NCI-H1436 (cell line): ENCODE results near the gene SCD5.
"Not testable (repeated sequence)": the region's sequence is repeated elsewhere in the genome, so short reads cannot be mapped to it uniquely, and the experiment has no call there.

Experiments used
- DNase-seq: peaks from one replicate; lab custom pipeline; 2025; lab: John Stamatoyannopoulos, UW

SCD5 gene

GRCh38 chr4:82798168-82799005 is at the start of gene SCD5:
TSS of gene SCD5 (minus strand) at chr4:82798796. CDS start at chr4:82798537, 259 bp downstream.
- DNase-seq = peak; percentile 92

GRCh38 chr4:82842593-82842992 is 44.0 kb upstream of the SCD5 start:
- DNase-seq = no peak

DNA sequence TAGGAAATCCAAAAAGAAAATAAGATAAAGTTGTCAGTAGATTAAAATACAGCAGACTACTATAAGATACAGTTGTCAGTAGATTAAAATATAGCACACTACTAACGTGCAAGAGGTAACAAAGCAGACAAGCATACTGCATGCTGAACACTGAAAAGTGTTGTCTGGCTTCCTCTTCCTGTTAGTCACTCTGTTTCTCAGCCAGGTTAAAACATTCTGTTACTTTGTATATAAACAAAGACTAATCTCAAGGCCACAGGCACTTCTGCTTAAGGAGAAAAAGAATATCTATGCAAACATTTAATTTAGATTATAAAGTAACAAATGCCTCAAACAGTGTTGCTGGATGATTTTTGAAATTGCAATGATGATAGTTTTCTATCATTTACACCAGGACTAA is 41.0 kb upstream of the SCD5 start:
- DNase-seq = no peak

DNA sequence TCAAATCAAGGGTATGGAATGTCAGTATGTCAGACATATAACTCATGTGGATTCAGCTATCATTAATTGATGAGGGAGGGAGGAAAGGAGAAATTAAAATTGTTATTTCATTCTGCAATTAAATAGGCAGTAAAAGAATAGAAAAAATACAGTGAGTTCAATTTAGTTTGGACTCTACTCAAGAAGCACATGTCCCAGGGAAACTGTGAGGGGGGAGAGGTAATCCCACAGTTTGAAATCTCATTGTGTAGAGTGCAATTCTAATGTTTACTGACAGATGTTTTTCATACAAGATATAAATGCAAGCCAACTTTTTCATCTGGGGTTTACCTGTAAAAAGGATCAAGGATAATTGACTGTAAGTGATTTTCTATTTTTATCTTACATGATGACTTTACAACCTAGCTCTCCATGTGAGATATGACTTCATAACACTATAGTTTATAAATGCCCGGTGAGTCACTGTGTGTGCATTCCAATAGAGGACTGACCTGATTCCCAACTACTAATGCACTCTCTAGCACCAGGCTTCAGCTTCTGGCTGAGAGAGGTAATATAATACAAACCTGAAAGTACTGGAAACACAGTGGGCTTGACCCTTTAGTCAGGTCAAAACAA is 35.2 kb upstream of the SCD5 start:
- no peak for DNase-seq

GRCh38 chr4:82833060-82833459 is 34.5 kb upstream of the SCD5 start:
- not testable (repeated sequence) for DNase-seq

DNA sequence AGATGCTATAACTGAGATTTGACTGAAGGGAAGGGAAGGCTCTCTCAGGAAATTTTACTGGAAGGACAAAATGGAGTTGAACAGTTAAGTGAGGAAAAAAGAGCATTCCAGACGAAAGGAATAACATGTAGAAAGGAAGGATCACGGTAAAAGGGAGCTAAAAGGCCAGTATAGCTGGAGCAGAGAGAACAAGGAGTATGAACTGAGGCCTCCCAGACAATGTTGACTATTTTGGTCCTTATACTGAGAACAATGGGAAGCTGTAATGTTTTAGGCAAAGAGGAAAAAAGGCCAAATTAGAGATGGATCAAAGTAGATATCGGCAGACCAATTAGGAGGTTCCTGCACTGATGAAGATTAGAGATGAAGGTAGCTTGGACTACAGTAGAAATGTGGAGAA is 26.8 kb upstream of the SCD5 start:
- DNase-seq = no peak

DNA sequence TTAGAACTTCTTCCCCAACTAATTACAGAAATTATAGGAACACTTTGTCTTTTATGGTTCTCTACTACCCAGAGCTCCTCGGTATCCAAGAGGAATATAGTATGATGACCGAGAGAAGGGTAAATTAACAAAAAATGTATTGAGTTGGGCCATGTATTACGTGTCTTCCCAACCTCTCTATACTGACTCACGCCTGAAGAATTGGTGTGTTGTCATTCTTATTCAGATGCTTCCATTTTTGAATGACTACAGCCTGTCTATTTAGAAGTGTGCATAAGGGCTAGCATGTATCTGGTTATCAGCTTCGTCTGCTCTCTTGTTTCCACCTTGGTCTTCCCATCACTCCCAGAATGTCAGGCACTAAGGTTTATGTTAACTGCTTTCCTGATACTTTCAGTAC is 24.5 kb upstream of the SCD5 start:
- no peak for DNase-seq

GRCh38 chr4:82820689-82821088 is 22.1 kb upstream of the SCD5 start:
- no peak for DNase-seq

GRCh38 chr4:82818664-82819662 is 20.4 kb upstream of the SCD5 start:
- DNase-seq = no peak

DNA sequence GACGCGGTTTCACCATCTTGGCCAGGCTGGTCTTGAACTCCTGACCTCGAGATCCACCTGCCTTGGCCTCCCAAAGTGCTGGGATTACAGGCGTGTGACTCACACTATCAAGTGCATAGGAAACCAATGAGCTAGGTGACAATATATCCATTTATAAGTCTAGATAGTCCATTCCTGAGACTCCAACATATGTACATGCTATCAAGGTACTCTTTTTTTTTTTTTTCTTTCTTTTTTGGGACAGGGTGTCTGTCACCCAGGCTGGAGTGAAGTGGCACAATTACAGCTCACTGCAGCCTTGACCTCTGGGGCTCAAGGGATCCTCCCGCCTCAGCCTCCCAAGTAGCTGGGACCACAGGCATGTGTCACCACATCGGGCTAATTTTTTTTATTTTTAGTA is 18.3 kb upstream of the SCD5 start:
- not testable (repeated sequence) for DNase-seq

GRCh38 chr4:82814034-82814433 is 15.4 kb upstream of the SCD5 start:
- DNase-seq = no peak

GRCh38 chr4:82811838-82812341 is 13.3 kb upstream of the SCD5 start:
- no peak for DNase-seq

DNA sequence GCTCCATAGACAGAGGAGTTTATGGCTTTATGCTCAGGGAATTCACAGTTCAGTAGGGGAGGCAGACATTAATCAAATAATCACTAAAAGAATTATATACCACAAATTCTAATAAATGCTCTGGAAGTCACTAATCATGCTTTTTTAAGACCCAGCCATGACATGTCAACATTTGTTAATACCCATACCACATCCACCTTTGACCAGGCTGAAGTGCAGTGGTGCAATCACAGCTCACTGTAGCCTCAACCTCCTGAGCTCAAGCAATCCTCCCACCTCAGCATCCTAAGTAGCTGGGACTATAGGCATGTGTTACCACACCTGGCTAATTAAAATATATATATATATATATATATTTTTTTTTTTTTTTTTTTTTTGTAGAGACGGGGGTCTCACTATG is 12.8 kb upstream of the SCD5 start:
- DNase-seq = no peak

DNA sequence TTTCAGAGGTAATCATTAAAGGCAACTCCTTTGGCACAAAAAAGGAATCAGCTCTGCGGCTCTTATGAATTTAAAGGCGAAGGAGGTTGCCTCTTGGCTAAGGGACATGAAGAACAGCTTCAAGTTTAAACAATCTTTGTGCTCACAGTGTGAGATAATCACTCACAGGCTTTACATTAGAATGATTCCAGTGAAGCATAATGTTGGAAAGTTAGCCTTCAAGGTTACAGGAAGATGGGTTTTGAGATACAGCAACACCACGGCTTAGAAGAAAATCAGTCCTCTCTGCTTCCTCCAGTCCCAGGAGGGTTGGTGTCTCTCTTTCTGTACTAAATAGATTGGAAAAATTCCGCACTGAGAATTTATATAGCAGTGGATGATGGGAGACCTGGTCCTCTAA is 11.6 kb upstream of the SCD5 start:
- no peak for DNase-seq

GRCh38 chr4:82809619-82810018 is 11.0 kb upstream of the SCD5 start:
- no peak for DNase-seq

- DNase-seq = no peak
Measured at GRCh38 chr4:82803746-82804145, 5.2 kb upstream of the SCD5 start.

DNA sequence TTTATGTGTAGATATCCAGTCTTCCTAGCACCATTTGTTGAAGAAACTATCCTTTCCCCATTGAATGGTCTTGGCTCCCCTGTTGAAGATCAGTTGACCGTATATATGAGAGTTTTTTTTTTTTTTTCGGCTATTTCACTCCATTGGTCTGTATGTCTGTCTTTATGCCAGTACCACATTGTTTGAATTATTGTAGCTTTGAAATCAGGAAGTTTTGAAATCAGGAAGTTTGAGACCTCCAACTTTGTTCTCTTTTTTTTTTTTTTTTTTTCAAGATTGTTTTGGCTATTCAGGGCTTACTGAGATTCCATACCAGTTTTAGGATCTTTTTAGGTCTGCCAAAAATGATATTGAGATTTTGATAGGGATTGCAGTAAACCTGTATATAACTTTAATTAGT is 4.3 kb upstream of the SCD5 start:
- no peak for DNase-seq

DNA sequence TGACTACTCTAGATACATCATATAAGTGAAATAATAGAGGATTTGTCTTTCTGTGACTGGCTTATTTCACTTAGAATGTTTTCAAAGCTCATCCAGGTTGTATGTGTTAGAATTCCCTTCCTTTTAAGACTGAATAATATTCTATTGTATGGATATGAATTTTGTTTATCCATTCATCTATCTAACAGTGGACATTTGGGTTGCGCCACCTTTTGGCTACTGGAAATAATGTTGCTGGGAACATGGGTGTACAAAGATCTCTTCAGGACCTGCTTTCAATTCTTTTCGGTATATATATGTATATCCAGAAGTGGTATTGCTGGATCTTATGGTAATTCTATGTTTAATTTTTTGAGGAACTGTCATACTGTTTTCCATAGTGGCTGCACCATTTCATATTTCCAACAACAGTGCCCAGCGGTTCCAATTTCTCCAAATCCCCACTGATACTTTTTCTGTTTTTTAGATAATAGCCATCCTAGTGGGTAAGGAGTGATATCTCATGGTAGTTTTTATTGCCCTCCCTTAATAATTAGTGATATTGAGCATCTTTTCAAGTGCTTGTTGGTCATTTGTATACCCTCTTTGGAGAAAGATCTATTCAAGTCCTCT is 3.4 kb upstream of the SCD5 start:
- peak; percentile 34 for DNase-seq

DNA sequence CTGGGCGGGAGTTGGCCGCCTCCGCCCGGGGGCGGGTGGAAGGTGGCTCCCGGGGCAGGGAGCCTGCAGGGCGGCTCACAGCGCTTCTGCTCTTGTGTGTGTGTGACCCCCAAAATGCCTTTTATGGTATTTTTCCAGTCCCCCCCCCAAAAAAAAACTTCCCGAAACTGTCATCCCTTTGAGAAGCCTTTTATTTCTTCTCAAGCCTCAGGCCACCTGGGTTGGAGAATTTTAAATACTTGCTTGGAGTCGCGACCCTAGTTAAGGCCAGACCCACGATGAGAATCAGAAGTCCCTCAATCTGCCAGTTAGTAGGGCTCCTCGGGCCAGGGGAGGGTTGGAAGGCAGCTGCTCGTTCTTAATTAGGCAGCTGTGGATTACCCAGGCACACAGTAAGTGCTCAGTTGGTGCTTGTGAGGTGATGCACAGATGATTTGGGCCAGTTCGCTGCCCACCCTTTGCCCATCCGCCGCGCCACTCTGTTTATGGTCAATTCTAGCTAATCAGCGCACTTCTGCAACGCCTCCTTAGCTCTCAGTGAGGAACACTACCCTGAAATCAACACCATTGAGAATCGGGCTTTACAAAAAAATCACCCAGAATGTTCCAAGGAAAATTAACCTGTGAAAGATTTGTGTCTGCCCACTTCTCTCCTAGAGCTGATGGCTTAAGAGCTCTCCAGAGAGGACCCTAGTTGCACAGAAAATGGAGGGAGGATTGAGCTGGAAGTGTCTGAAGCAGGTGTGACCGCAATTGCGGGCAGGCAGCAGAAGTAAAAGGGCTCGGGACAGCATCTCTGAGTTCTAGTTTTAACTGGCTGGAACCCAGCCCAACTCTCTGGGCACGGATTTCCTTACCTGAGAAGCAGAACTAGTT is 648 bp upstream of the SCD5 start:
- peak; percentile 32 for DNase-seq

DNA sequence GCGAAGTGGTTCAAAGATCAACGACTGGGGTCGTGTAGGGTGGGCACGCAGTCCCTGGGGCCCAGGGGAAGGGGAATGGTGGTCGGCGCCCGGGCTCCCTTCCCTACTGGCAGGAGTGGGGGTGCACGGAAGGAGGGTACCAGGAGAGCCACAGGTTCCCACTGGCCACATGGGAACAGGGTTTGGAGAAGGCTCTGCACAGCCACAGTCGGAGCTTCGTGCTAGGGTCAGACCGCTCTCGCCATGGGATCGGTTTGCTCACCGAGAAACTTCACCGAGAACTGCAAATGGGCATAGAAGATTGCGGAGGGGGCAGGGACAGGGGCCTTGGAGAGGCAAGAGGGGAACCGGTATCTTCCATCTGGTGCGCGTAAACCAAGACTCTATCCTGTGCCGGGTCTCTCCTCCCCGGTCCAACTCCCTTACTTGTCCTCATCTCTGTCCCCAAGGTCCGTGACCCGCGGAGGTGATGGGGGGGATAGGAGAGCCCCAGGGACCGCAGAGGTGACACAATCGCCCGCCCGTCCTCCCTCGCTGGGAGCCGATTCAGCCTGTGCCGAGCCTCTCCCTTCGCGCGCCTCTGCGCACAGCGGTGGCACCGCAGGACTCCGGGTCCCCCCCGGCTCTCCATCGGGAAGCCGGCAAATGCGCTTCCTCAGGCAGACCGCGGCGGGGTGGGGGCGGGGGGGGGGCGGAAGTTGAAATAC is 1.0 kb downstream of the SCD5 start:
- DNase-seq = no peak
